HepG2 (cell line): ENCODE results near the gene HS6ST1. TPM values are rescaled to one million over a fixed set of nuclear protein-coding genes. Genes with fewer than 3 reads are reported as not detected.
A peak's percentile ranks its signal among the peaks of the same experiment; 100 is the strongest.

ENCODE experiments used
- ATAC-seq: fragments of 200-7000 bp; cut with Tn5 transposase; 3 replicates; pipeline ENCODE4 v1.9.1; 2020; ENCODE audit warnings: mild to moderate bottlenecking, moderate library complexity
- BruUV-seq: library from RNA; stranded (reverse); fragments of 400-500 nt; replicated peaks from 2 replicates; lab custom pipeline; 2021; lab: Mats Ljungman, UMichigan
- CTCF ChIA-PET: fragments of 300-600 bp; formaldehyde crosslinking; extraction: SDS; loops from one replicate; lab custom pipeline; 2021; ENCODE audit warnings: low total read pairs, inconsistent platforms, low intra/inter-chr PET ratio; lab: Yijun Ruan, JAX
- POLR2A ChIA-PET: fragments of 350-600 bp; sonication (Branson Sonifier 250); formaldehyde crosslinking; loops from one replicate; lab custom pipeline; 2020; ENCODE audit warnings: antibody characterized with exemption, inconsistent platforms; lab: Yijun Ruan, JAX
- DNase-seq: peaks from one replicate; pipeline ENCODE4 v3.0.0-alpha.2; 2015; ENCODE audit warnings: low spot score
- FAIRE-seq: peaks from 3 replicates; lab custom pipeline; 2011; peaks lifted over from hg19 to GRCh38; lab: Jason Lieb, UNC
- H2AFZ ChIP-seq: one replicate; pipeline ENCODE4 v1.6.1; 2011; ENCODE audit warnings: low read length, inconsistent platforms
- H3K27ac ChIP-seq: fragments of 300-600 bp; 3 replicates; pipeline ENCODE4 v1.8.0; 2011; ENCODE audit warnings: mixed run types, mild to moderate bottlenecking, mixed read lengths, low read length, inconsistent platforms; ENCODE audit not compliant: insufficient read depth; ENCODE audit errors: extremely low read length
- H3K27me3 ChIP-seq, 2 experiments: fragments of 200-600 bp in 1 of 2; 2 replicates in 1 of 2; 3 replicates in 1 of 2; pipeline versions ENCODE4 v1.6.0 to v1.8.0; 2011; ENCODE audit warnings: low read length in 2 of 2, mild to moderate bottlenecking in 2 of 2, moderate library complexity in 2 of 2, inconsistent platforms in 1 of 2; ENCODE audit not compliant: insufficient read depth in 2 of 2, control insufficient read depth in 1 of 2
- H3K36me3 ChIP-seq, 2 experiments: fragments of 200-600 bp in 1 of 2; replicated peaks in 1 of 2; 2 replicates in 1 of 2; 3 replicates in 1 of 2; pipeline versions ENCODE4 v1.5.1 to v1.8.0; 2011; ENCODE audit warnings: low read length in 2 of 2, inconsistent platforms in 1 of 2; ENCODE audit not compliant: insufficient read depth in 2 of 2, control insufficient read depth in 1 of 2
- H3K4me1 ChIP-seq: 2 replicates; pipeline ENCODE4 v1.5.1; 2012; ENCODE audit warnings: low read length, inconsistent platforms; ENCODE audit not compliant: insufficient read depth
- H3K4me2 ChIP-seq: 2 replicates; pipeline ENCODE4 v1.6.0; 2011; ENCODE audit warnings: low read depth, low read length, inconsistent platforms
- H3K4me3 ChIP-seq, 3 experiments: fragments of 200-600 bp in 1 of 3; sonication (generic), shearing (Covaris generic) in 1 of 3; replicated peaks in 1 of 3; 2 replicates each; pipeline ENCODE4 v1.5.1; 2011 to 2016; ENCODE audit warnings: low read length in 3 of 3, inconsistent platforms in 2 of 3, low read depth in 2 of 3, mild to moderate bottlenecking in 2 of 3, control low read depth in 1 of 3, mixed read lengths in 1 of 3; ENCODE audit not compliant: insufficient read depth in 1 of 3
- H3K79me2 ChIP-seq: one replicate; pipeline ENCODE4 v1.6.1; 2011; ENCODE audit warnings: low read length, inconsistent platforms; ENCODE audit not compliant: insufficient read depth
- H3K9ac ChIP-seq: 2 replicates; pipeline ENCODE4 v1.6.0; 2011; ENCODE audit warnings: mild to moderate bottlenecking, low read depth, low read length, inconsistent platforms; ENCODE audit not compliant: insufficient read depth
- H3K9me3 ChIP-seq: 2 replicates; pipeline ENCODE4 v1.5.1; 2012; ENCODE audit warnings: mild to moderate bottlenecking, low read length
- H4K20me1 ChIP-seq: 2 replicates; pipeline ENCODE4 v1.6.0; 2011; ENCODE audit warnings: inconsistent platforms, mild to moderate bottlenecking, low read length, moderate library complexity; ENCODE audit not compliant: insufficient read depth
- AFF4 ChIP-seq: sonication (generic); formaldehyde crosslinking; IDR thresholded peaks from 2 replicates; pipeline ENCODE4 v1.4.0; 2020; ENCODE audit warnings: missing genetic modification reagents
- AGO2 ChIP-seq: fragments of 200-400 bp; formaldehyde crosslinking; optimal IDR thresholded peaks from 2 replicates; pipeline ENCODE3; 2017; ENCODE audit warnings: mild to moderate bottlenecking, low read depth, low read length, moderate library complexity
- DNMT3B ChIP-seq: conservative IDR thresholded peaks from 2 replicates; pipeline ENCODE4 v1.6.1; 2016; ENCODE audit warnings: missing biosample characterization, control low read depth
- GATAD2A ChIP-seq: IDR thresholded peaks from 2 replicates; pipeline ENCODE4 v1.6.1; 2016
- HCFC1 ChIP-seq: fragments of 150-350 bp; IDR thresholded peaks from 2 replicates; pipeline ENCODE4 v1.6.1; 2014; ENCODE audit warnings: low read depth, low read length
- NFATC3 ChIP-seq: sonication (generic); formaldehyde crosslinking; IDR thresholded peaks from 2 replicates; pipeline ENCODE4 v1.5.1; 2020; ENCODE audit warnings: mild to moderate bottlenecking, missing genetic modification reagents
- NFE2L2 ChIP-seq: fragments of 150-350 bp; IDR thresholded peaks from 2 replicates; pipeline ENCODE4 v1.6.1; 2014; ENCODE audit warnings: low read length
- NPAS2 ChIP-seq: sonication (generic); formaldehyde crosslinking; IDR thresholded peaks from 2 replicates; pipeline ENCODE4 v1.8.0; 2022; ENCODE audit warnings: mild to moderate bottlenecking, missing genetic modification reagents, borderline replicate concordance
- SRSF1 ChIP-seq: fragments of 200-400 bp; formaldehyde crosslinking; optimal IDR thresholded peaks from 2 replicates; pipeline ENCODE3; 2017; ENCODE audit warnings: mild to moderate bottlenecking, low read depth, low read length, moderate library complexity
- TARDBP ChIP-seq: sonication (generic); formaldehyde crosslinking; IDR thresholded peaks from 2 replicates; pipeline ENCODE4 v1.8.0; 2022; ENCODE audit warnings: mild to moderate bottlenecking, missing genetic modification reagents
- TP53 ChIP-seq: sonication (generic); formaldehyde crosslinking; conservative IDR thresholded peaks from 2 replicates; pipeline ENCODE4 v1.4.0; 2020; ENCODE audit warnings: missing genetic modification reagents
- YEATS4 ChIP-seq: sonication (generic); formaldehyde crosslinking; IDR thresholded peaks from 2 replicates; pipeline ENCODE4 v1.4.0; 2020; ENCODE audit warnings: missing genetic modification reagents, borderline replicate concordance
- ZKSCAN5 ChIP-seq: sonication (generic); formaldehyde crosslinking; IDR thresholded peaks from 2 replicates; pipeline ENCODE4 v1.5.1; 2020; ENCODE audit warnings: mild to moderate bottlenecking, missing genetic modification reagents
- ZNF275 ChIP-seq: sonication (generic); formaldehyde crosslinking; IDR thresholded peaks from 2 replicates; pipeline ENCODE4 v1.8.0; 2022; ENCODE audit warnings: missing genetic modification reagents, mild to moderate bottlenecking, inconsistent platforms, borderline replicate concordance
- ZNF619 ChIP-seq: sonication (generic); formaldehyde crosslinking; IDR thresholded peaks from 2 replicates; pipeline ENCODE4 v1.4.0; 2020; ENCODE audit warnings: mild to moderate bottlenecking, missing genetic modification reagents
- ZNF672 ChIP-seq: sonication (generic); formaldehyde crosslinking; IDR thresholded peaks from 2 replicates; pipeline ENCODE4 v1.8.1; 2022; ENCODE audit warnings: missing genetic modification reagents
- whole genome bisulfite sequencing: methylation state at CpG from one replicate; pipeline ENCODE4 v1.1.6; 2017; ENCODE audit warnings: low lambda C conversion rate; 5-methylcytosine and 5-hydroxymethylcytosine counted together
- in situ Hi-C: cut with HindIII; loops from 2 replicates; pipeline ENCODE4 v1.10.0; 2017; ENCODE audit warnings: low pct_unique_long_range_greater_than_20kb; ENCODE audit not compliant: extremely low pct_ligation_motif_present
- intact Hi-C: fragments of 100-400 bp; cut with micrococcal nuclease; formaldehyde crosslinking; loops from one replicate; pipeline ENCODE4 v1.10.0; 2022; ENCODE audit not compliant: unreplicated experiment
- polyA plus RNA-seq, 8 experiments: library from polyadenylated mRNA; depleted of rRNA in 3 of 8; stranded (reverse) in 7 of 8; unstranded in 1 of 8; fragments of >200 nt; fragmentation: Illumina TruSeq in 4 of 8; extraction: Trizol in 4 of 8; gene quantifications; 2 replicates each; pipeline versions ENCODE4 v1.2.1 to v1.2.3, GENCODE V29; 2011 to 2016; ENCODE audit warnings: low read depth in 4 of 8, missing spikeins in 1 of 8, mixed read lengths in 1 of 8; ENCODE audit not compliant: insufficient read depth in 1 of 8
- total RNA-seq, 5 experiments: library from RNA; depleted of rRNA; stranded (reverse); fragments of >200 nt; fragmentation: Illumina TruSeq; extraction: Trizol; gene quantifications; 2 replicates each; pipeline ENCODE4 v1.2.3, GENCODE V29; 2016; ENCODE audit warnings: low read depth in 1 of 5
- TF ChIP-seq, protein P1 (sequence below): IDR thresholded peaks from 2 replicates; pipeline ENCODE4 v1.6.1; 2012; ENCODE audit warnings: inconsistent platforms
- TF ChIP-seq, protein P2 (sequence below): sonication (generic); formaldehyde crosslinking; IDR thresholded peaks from 2 replicates; pipeline ENCODE4 v1.5.0; 2020; ENCODE audit warnings: missing genetic modification reagents, mild to moderate bottlenecking, borderline replicate concordance

Gene HS6ST1
- total and polyA plus RNA-seq, 2 of the 13 experiments (the other 11 are each of a cell fraction or from before 2014, with no cell fraction given), result 34.5 to 84.6 TPM

GRCh38 chr2:128323555-128323931 lies 4.9 kb upstream of the HS6ST1 start (continued):
- TF ChIP-seq, protein P1, sequence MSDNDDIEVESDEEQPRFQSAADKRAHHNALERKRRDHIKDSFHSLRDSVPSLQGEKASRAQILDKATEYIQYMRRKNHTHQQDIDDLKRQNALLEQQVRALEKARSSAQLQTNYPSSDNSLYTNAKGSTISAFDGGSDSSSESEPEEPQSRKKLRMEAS, result no peak

- H3K27ac ChIP-seq, result no peak overlapping the region
- H3K9ac ChIP-seq, result peak overlapping the region; percentile 81; the same call in 1 of the 2 replicates
- no peaks in the 10 kb centered on the region for H3K79me2 ChIP-seq
- peak overlapping the region; percentile 89 for H3K4me2 ChIP-seq
- H3K27me3 ChIP-seq, result no peaks in the 10 kb centered on the region
- H3K36me3 ChIP-seq, result no peaks in the 10 kb centered on the region
- 82% methylated on average over 26 of the region's 29 CpGs for WGBS
- H4K20me1 ChIP-seq, result no peaks in the 10 kb centered on the region
- peaks cover 62% of the 10 kb centered on the region for H3K4me1 ChIP-seq
- FAIRE-seq (no peak), DNase-seq (no peak), ATAC-seq (no peak)
- CTCF ChIA-PET, result no interaction called here
- in situ Hi-C loops (no loop called here), intact Hi-C loops (loop anchor here (1.0 to 5.0 kb wide), 4 partner anchors 64 to 434 kb away; no protein-coding TSS in a partner anchor)
- peak overlapping the region; percentile 54 to 84 (median 75); a peak in 4 of 6 replicates for H3K4me3 ChIP-seq
- no peak overlapping the region for H2AFZ ChIP-seq
- H3K9me3 ChIP-seq, result no peaks in the 10 kb centered on the region
- BruUV-seq, result no TSS peak
- POLR2A ChIA-PET, result interaction anchor here (0.7 to 1.4 kb wide), 3 partner anchors 13 to 153 kb away, joined by 3 read pairs; no protein-coding TSS in a partner anchor
- TF ChIP-seq TP53 (CRISPR knock-in tag), result no peak
- TF ChIP-seq NFATC3 (CRISPR knock-in tag), result no peak
- TF ChIP-seq, protein P2, sequence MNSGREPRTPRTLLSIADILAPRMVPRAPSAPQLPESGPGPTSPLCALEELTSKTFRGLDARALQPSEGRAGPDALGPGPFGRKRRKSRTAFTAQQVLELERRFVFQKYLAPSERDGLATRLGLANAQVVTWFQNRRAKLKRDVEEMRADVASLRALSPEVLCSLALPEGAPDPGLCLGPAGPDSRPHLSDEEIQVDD, result no peak
- TF ChIP-seq TARDBP, result peak; percentile 12; the same call in 1 of the 2 replicates
- peak; percentile 78 for TF ChIP-seq AGO2
- no peak for TF ChIP-seq NPAS2
- TF ChIP-seq NFE2L2, result no peak
- no peak for TF ChIP-seq ZNF619 (CRISPR knock-in tag)
- TF ChIP-seq AFF4, result no peak
- TF ChIP-seq ZNF672 (CRISPR knock-in tag), result no peak
- TF ChIP-seq YEATS4 (CRISPR knock-in tag), result no peak
- no peak for TF ChIP-seq HCFC1
- TF ChIP-seq ZKSCAN5 (CRISPR knock-in tag), result no peak
- TF ChIP-seq DNMT3B (CRISPR knock-in tag), result no peak
- TF ChIP-seq SRSF1, result no peak
- 0 out of 2 replicates have a peak, but pooled peaks have one; percentile 7 for TF ChIP-seq ZNF275
- TF ChIP-seq GATAD2A, result no peak
Measured at GRCh38 chr2:128322715-128323554, 4.3 kb upstream of the HS6ST1 start.
